ENCODE results near the gene DSC3. TPM values are rescaled to one million over a fixed set of nuclear protein-coding genes. Genes with fewer than 3 reads are reported as not detected.

DSC3 gene
- total and polyA plus RNA-seq, 9 of the 15 experiments (the other 6 are each of a cell fraction or from before 2014, with no cell fraction given) = 0.01 to 0.40 (median 0.07) TPM

DNA sequence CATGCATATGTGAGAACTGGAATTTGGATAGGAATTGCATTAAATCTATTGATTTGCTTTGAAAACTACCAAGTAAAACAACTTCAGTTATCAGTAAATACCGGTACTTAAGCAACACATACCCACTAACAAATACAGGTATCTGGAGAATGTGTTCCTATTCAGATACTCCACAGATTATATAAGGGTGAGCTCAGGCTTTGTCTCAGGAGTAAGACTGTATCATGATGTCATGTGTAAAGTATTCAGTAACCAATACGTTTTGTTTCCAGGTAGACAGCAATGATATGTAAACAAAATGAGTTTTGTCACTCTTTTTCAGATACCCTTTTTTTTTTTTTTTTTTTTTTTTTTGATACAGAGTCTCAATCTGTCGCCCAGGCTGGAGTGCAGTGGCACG, 74.8 kb downstream of the DSC3 start:
- H3K9me3 ChIP-seq (replicated peaks; ENCODE audit: control insufficient read depth, insufficient read depth, low read depth, low read length) = no peaks in the 10 kb centered on the region
- ChIA-PET POLR2A (interaction anchor here (0.6 kb wide), 1 partner anchor 269 kb away, joined by 3 read pairs; no protein-coding TSS in a partner anchor), CTCF (ENCODE audit: low intra/inter-chr PET ratio) (interaction anchor here (0.9 kb wide), 1 partner anchor 658 kb away, joined by 3 read pairs; no protein-coding TSS in a partner anchor)
- ATAC-seq (no peak), DNase-seq (ENCODE audit: extremely low read depth in 1 of 4, low spot score in 3 of 4) (no peak), FAIRE-seq (no peak)
- 10% methylated on average over 3 of the region's 4 CpGs for WGBS (ENCODE audit: insufficient coverage, low coverage, missing lambda C conversion rate)
- no peaks in the 10 kb centered on the region for H3K27me3 ChIP-seq (ENCODE audit: control insufficient read depth in 2 of 2, insufficient read depth in 2 of 2, low read length in 2 of 2)
- no peaks in the 10 kb centered on the region for H3K9me1 ChIP-seq (ENCODE audit: control insufficient read depth, insufficient read depth, low read length)
- TF ChIP-seq FOS (IDR thresholded peaks at IDR 0.05; ENCODE audit: extremely low read depth, insufficient read length) = no peak
- no peak for TF ChIP-seq ATF3 (IDR thresholded peaks at IDR 0.05)
- no peak for TF ChIP-seq ATF3 (CRISPR knock-in tag; conservative IDR thresholded peaks at IDR 0.05)
- no peak for TF ChIP-seq YBX1 (IDR thresholded peaks at IDR 0.05)
- no peak for TF ChIP-seq RFX1 (IDR thresholded peaks at IDR 0.05)
- no peak for TF ChIP-seq DPF2 (IDR thresholded peaks at IDR 0.05)
- no peak for TF ChIP-seq ZNF764 (CRISPR knock-in tag; IDR thresholded peaks at IDR 0.05; ENCODE audit: low read depth)
- TF ChIP-seq, protein P1, sequence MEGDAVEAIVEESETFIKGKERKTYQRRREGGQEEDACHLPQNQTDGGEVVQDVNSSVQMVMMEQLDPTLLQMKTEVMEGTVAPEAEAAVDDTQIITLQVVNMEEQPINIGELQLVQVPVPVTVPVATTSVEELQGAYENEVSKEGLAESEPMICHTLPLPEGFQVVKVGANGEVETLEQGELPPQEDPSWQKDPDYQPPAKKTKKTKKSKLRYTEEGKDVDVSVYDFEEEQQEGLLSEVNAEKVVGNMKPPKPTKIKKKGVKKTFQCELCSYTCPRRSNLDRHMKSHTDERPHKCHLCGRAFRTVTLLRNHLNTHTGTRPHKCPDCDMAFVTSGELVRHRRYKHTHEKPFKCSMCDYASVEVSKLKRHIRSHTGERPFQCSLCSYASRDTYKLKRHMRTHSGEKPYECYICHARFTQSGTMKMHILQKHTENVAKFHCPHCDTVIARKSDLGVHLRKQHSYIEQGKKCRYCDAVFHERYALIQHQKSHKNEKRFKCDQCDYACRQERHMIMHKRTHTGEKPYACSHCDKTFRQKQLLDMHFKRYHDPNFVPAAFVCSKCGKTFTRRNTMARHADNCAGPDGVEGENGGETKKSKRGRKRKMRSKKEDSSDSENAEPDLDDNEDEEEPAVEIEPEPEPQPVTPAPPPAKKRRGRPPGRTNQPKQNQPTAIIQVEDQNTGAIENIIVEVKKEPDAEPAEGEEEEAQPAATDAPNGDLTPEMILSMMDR (IDR thresholded peaks at IDR 0.05 in 2 of 3, conservative IDR thresholded peaks at IDR 0.05 in 1 of 3; ENCODE audit: insufficient read depth in 2 of 3, low read depth in 1 of 3, low read length in 3 of 3) = no peak
- no peaks in the 10 kb centered on the region for H4K20me1 ChIP-seq (replicated peaks; ENCODE audit: control insufficient read depth, insufficient read depth, low read length)
- no TSS peak for BruUV-seq (replicated peaks)
- intact Hi-C loops (cut with micrococcal nuclease) = no loop called here
- in situ Hi-C loops (cut with MboI) = no loop called here
- H3K9ac ChIP-seq (ENCODE audit: insufficient read depth in 1 of 2, low read depth in 2 of 2, low read length in 2 of 2) = no peak overlapping the region
- no peak overlapping the region for H2AFZ ChIP-seq (ENCODE audit: low read depth, low read length)
- H3K4me2 ChIP-seq (ENCODE audit: insufficient read depth, low read length) = no peak overlapping the region
- H3K79me2 ChIP-seq (ENCODE audit: control insufficient read depth, insufficient read depth, low read length) = no peaks in the 10 kb centered on the region
- H3K4me3 ChIP-seq = no peak overlapping the region
- H3K36me3 ChIP-seq (ENCODE audit: control insufficient read depth, insufficient read depth, low read length) = no peaks in the 10 kb centered on the region
- H3K27ac ChIP-seq (ENCODE audit: extremely low read depth, low read depth, low read length) = no peak overlapping the region
- no peaks in the 10 kb centered on the region for H3K4me1 ChIP-seq (replicated peaks in 1 of 2; ENCODE audit: control insufficient read depth in 2 of 2, insufficient read depth in 2 of 2, low read length in 2 of 2)
